ENCODE measurements around the gene AGO1. TPM values are rescaled to one million over a fixed set of nuclear protein-coding genes. Genes with fewer than 3 reads are reported as not detected.

The AGO1 gene
- total and polyA plus RNA-seq, 10 of the 15 experiments (the other 5 are each of a cell fraction or from before 2014, with no cell fraction given), result 1.8 to 24.0 (median 8.1) TPM

GRCh38 chr1:35876988-35877387 is 6.0 kb upstream of the AGO1 start:
- no peaks in the 10 kb centered on the region for H4K20me1 ChIP-seq (ENCODE audit: control insufficient read depth, insufficient read depth)
- no peaks in the 10 kb centered on the region for H3K9me3 ChIP-seq (replicated peaks; ENCODE audit: control insufficient read depth, insufficient read depth, low read length)
- ChIA-PET CTCF (interaction anchor here (0.5 kb wide), 1 partner anchor 184 kb away, joined by 4 read pairs; no protein-coding TSS in a partner anchor), RAD21 (ENCODE audit: unreplicated experiment) (no interaction called here), POLR2A (no interaction called here), SMC1A (ENCODE audit: uncharacterized antibody, unreplicated experiment) (interaction anchor here (0.6 kb wide), 1 partner anchor 98 kb away, joined by 3 read pairs; no protein-coding TSS in a partner anchor)
- no peaks in the 10 kb centered on the region for H3K36me3 ChIP-seq (ENCODE audit: control insufficient read depth in 2 of 2, insufficient read depth in 2 of 2, low read length in 1 of 2)
- no peaks in the 10 kb centered on the region; the same call in 1 of the 2 replicates for H3K4me1 ChIP-seq (ENCODE audit: control insufficient read depth, insufficient read depth, low read length)
- BruUV-seq (replicated peaks), result no TSS peak
- intact Hi-C loops (cut with micrococcal nuclease; ENCODE audit: unreplicated experiment), result no loop called here
- ATAC-seq (peak; percentile 58; the same call in 2 of the 3 replicates), DNase-seq (ENCODE audit: low read depth, low spot score) (no peak), FAIRE-seq (no peak)
- no peak overlapping the region for H3K27ac ChIP-seq (ENCODE audit: control insufficient read depth, insufficient read depth)
- no peak overlapping the region for H3K4me3 ChIP-seq
- no peaks in the 10 kb centered on the region for H3K27me3 ChIP-seq (replicated peaks in 1 of 2; ENCODE audit: control insufficient read depth in 2 of 2, insufficient read depth in 2 of 2, low read length in 1 of 2)
- H3K79me2 ChIP-seq (ENCODE audit: control insufficient read depth, insufficient read depth, low read length), result no peaks in the 10 kb centered on the region
- H3K9ac ChIP-seq (ENCODE audit: control insufficient read depth, insufficient read depth, low read length), result no peak overlapping the region
- 24% methylated on average over 5 of the region's 5 CpGs for WGBS (ENCODE audit: insufficient coverage, insufficient replicate concordance, low lambda C conversion rate, missing lambda C conversion rate)
- no peak overlapping the region for H2AFZ ChIP-seq (ENCODE audit: control insufficient read depth, low read depth, low read length)
- no peak overlapping the region for H3K4me2 ChIP-seq (ENCODE audit: control insufficient read depth, insufficient read depth)
- in situ Hi-C loops (cut with MboI), result no loop called here
- TF ChIP-seq CTCF (IDR thresholded peaks at IDR 0.05 in 2 of 3, conservative IDR thresholded peaks at IDR 0.05 in 1 of 3; ENCODE audit: control insufficient read depth in 2 of 3, extremely low read depth in 1 of 3, insufficient read depth in 1 of 3, low read depth in 3 of 3, low read length in 3 of 3) (no peak), HDGF (IDR thresholded peaks at IDR 0.05) (no peak), YBX1 (IDR thresholded peaks at IDR 0.05) (no peak), MAX (IDR thresholded peaks at IDR 0.05; ENCODE audit: low read depth, low read length) (no peak), RUNX3 (IDR thresholded peaks at IDR 0.05; ENCODE audit: low read length) (no peak), KDM1A (IDR thresholded peaks at IDR 0.05; ENCODE audit: borderline replicate concordance) (no peak), FOS (IDR thresholded peaks at IDR 0.05; ENCODE audit: borderline replicate concordance, extremely low read depth, insufficient read length) (no peak), ATF3 (IDR thresholded peaks at IDR 0.05; ENCODE audit: borderline replicate concordance, extremely low read depth, low read depth, low read length) (no peak)
- TF ChIP-seq, protein P1, sequence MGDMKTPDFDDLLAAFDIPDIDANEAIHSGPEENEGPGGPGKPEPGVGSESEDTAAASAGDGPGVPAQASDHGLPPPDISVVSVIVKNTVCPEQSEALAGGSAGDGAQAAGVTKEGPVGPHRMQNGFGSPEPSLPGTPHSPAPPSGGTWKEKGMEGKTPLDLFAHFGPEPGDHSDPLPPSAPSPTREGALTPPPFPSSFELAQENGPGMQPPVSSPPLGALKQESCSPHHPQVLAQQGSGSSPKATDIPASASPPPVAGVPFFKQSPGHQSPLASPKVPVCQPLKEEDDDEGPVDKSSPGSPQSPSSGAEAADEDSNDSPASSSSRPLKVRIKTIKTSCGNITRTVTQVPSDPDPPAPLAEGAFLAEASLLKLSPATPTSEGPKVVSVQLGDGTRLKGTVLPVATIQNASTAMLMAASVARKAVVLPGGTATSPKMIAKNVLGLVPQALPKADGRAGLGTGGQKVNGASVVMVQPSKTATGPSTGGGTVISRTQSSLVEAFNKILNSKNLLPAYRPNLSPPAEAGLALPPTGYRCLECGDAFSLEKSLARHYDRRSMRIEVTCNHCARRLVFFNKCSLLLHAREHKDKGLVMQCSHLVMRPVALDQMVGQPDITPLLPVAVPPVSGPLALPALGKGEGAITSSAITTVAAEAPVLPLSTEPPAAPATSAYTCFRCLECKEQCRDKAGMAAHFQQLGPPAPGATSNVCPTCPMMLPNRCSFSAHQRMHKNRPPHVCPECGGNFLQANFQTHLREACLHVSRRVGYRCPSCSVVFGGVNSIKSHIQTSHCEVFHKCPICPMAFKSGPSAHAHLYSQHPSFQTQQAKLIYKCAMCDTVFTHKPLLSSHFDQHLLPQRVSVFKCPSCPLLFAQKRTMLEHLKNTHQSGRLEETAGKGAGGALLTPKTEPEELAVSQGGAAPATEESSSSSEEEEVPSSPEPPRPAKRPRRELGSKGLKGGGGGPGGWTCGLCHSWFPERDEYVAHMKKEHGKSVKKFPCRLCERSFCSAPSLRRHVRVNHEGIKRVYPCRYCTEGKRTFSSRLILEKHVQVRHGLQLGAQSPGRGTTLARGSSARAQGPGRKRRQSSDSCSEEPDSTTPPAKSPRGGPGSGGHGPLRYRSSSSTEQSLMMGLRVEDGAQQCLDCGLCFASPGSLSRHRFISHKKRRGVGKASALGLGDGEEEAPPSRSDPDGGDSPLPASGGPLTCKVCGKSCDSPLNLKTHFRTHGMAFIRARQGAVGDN (IDR thresholded peaks at IDR 0.05), result no peak
- TF ChIP-seq, protein P2, sequence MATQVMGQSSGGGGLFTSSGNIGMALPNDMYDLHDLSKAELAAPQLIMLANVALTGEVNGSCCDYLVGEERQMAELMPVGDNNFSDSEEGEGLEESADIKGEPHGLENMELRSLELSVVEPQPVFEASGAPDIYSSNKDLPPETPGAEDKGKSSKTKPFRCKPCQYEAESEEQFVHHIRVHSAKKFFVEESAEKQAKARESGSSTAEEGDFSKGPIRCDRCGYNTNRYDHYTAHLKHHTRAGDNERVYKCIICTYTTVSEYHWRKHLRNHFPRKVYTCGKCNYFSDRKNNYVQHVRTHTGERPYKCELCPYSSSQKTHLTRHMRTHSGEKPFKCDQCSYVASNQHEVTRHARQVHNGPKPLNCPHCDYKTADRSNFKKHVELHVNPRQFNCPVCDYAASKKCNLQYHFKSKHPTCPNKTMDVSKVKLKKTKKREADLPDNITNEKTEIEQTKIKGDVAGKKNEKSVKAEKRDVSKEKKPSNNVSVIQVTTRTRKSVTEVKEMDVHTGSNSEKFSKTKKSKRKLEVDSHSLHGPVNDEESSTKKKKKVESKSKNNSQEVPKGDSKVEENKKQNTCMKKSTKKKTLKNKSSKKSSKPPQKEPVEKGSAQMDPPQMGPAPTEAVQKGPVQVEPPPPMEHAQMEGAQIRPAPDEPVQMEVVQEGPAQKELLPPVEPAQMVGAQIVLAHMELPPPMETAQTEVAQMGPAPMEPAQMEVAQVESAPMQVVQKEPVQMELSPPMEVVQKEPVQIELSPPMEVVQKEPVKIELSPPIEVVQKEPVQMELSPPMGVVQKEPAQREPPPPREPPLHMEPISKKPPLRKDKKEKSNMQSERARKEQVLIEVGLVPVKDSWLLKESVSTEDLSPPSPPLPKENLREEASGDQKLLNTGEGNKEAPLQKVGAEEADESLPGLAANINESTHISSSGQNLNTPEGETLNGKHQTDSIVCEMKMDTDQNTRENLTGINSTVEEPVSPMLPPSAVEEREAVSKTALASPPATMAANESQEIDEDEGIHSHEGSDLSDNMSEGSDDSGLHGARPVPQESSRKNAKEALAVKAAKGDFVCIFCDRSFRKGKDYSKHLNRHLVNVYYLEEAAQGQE (IDR thresholded peaks at IDR 0.05; ENCODE audit: low read depth, low read length), result peak; percentile 92
